K562 (cell line): ENCODE data around the gene COQ8A. TPM values are rescaled to one million over a fixed set of nuclear protein-coding genes. Genes with fewer than 3 reads are reported as not detected.

Experiments
- CBX2 ChIP-seq: fragments of 200-600 bp; sonication (generic); IDR thresholded peaks from one replicate; pipeline ENCODE4 v1.6.1; 2012; ENCODE audit warnings: mild to moderate bottlenecking, low read length, inconsistent platforms; ENCODE audit not compliant: insufficient read depth, poor library complexity, severe bottlenecking
- JUNB ChIP-seq: fragments of 450-650 bp; formaldehyde crosslinking; conservative IDR thresholded peaks from 2 replicates; pipeline ENCODE4 v1.4.0; 2020; ENCODE audit warnings: mild to moderate bottlenecking
- KDM1A ChIP-seq, 2 experiments: fragments of 450-650 bp; IDR thresholded peaks; 2 replicates each; pipeline ENCODE4 v1.6.1; 2016; ENCODE audit warnings: mild to moderate bottlenecking in 2 of 2
- MCM3 ChIP-seq: fragments of 450-650 bp; IDR thresholded peaks from 2 replicates; pipeline ENCODE4 v1.6.1; 2016
- MGA ChIP-seq: fragments of 450-650 bp; IDR thresholded peaks from 2 replicates; pipeline ENCODE4 v1.6.1; 2016; ENCODE audit warnings: mild to moderate bottlenecking, moderate library complexity
- PHB ChIP-seq: fragments of 250-450 bp; sonication (Bioruptor Pico); IDR thresholded peaks from 2 replicates; pipeline ENCODE4 v1.5.0; 2021
- RCOR1 ChIP-seq, 2 experiments: IDR thresholded peaks; 2 replicates each; pipeline ENCODE4 v1.6.1; 2012; ENCODE audit warnings: low read depth in 2 of 2, low read length in 2 of 2, borderline replicate concordance in 1 of 2, improper control_type of control experiment in 1 of 2
- RFX5 ChIP-seq: IDR thresholded peaks from 2 replicates; pipeline ENCODE4 v1.6.1; 2011; ENCODE audit warnings: low read depth, mild to moderate bottlenecking, improper control_type of control experiment, low read length
- SAP30 ChIP-seq: fragments of 200-600 bp; sonication (generic); IDR thresholded peaks from 2 replicates; pipeline ENCODE4 v1.6.1; 2012; ENCODE audit warnings: borderline replicate concordance, low read depth, mild to moderate bottlenecking, moderate library complexity, low read length, control low read depth, inconsistent platforms; ENCODE audit not compliant: insufficient read depth, poor library complexity, severe bottlenecking
- TAF1 ChIP-seq: IDR thresholded peaks from 2 replicates; pipeline ENCODE4 v1.6.1; 2011; ENCODE audit warnings: mild to moderate bottlenecking, low read length, moderate library complexity; ENCODE audit not compliant: insufficient read depth, control insufficient read depth, severe bottlenecking; ENCODE audit errors: extremely low read depth
- polyA plus RNA-seq, 8 experiments: library from polyadenylated mRNA; depleted of rRNA in 4 of 8; stranded (reverse) in 5 of 8; unstranded in 3 of 8; fragments of >200 nt; fragmentation: Nextera tagmentation in 2 of 8; fragmentation: Illumina TruSeq in 1 of 8; extraction: Ambion mirVana in 2 of 8; extraction: Trizol in 1 of 8; gene quantifications; 2 replicates each; pipeline versions ENCODE4 v1.2.1 to v1.2.3, GENCODE V29; 2011 to 2014; ENCODE audit warnings: inconsistent platforms in 1 of 8, missing spikeins in 1 of 8
- total RNA-seq, 7 experiments: library from RNA; depleted of rRNA in 6 of 7; stranded (reverse); fragments of >200 nt in 6 of 7; fragmentation: Illumina TruSeq in 2 of 7; extraction: Trizol in 2 of 7; gene quantifications; 2 replicates each; pipeline versions ENCODE4 v1.2.1 to v1.2.3, GENCODE V29; 2011 to 2021; ENCODE audit warnings: low replicate concordance in 1 of 7
- TF ChIP-seq, protein P1 (sequence below): conservative IDR thresholded peaks from 2 replicates; pipeline ENCODE4 v1.6.1; 2011; ENCODE audit warnings: low read depth, mild to moderate bottlenecking, low read length; ENCODE audit not compliant: control insufficient read depth

The COQ8A gene
- total and polyA plus RNA-seq, 9 of the 15 experiments (the other 6 are each of a cell fraction or from before 2014, with no cell fraction given), result 2.6 to 54.3 (median 32.4) TPM

DNA sequence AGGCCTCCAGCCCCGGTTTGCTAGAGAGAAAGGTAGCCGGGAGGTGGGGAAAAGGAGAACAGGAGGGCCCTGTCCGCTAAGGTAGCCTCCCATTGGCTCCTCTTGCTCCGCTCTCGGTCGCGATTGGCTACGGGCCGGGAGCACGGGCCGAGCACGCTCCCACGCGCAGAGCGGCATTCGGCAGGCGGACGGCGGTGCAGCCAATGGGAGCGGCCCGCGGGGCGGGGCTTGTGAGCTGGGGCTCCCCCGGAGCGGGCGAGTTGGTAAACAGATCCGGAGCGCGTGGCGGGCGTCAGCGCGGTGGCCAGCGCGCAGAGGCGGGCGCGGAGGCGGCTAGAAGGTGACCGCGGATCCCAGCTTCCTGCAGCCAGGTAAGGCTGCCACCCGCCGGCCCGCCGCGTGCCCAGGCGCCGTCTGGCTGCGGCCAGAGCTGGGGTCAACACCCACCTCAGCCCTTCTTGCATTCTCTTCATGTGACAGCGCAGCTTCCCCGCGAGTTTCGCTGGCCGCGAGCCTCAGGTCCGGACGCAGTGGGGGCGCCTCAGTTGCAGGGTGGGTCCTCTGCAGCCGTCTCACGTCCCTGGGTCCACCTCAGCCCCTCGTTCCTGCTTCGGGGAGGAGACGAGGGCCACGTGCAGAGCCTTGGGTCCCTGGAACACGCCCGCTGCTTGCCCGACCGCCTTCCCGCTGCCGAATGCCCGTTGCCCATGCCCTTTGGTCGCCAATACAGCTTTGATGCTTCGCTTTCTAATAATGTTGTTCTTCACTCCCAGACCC is at the start of gene COQ8A (continued):
- peak; percentile 93 for TF ChIP-seq MGA
- no peak for TF ChIP-seq TAF1
- peak; percentile 94 for TF ChIP-seq SAP30
- 0 out of 2 replicates have a peak, but pooled peaks have one; percentile 22 for TF ChIP-seq JUNB (CRISPR knock-in tag)
- TF ChIP-seq CBX2, result no peak
- no peak for TF ChIP-seq RFX5
- TF ChIP-seq PHB (CRISPR knock-in tag), result no peak
- no peak for TF ChIP-seq MCM3
- no peak for TF ChIP-seq KDM1A (IDR thresholded peaks at IDR 0.05)
- TF ChIP-seq, protein P1, sequence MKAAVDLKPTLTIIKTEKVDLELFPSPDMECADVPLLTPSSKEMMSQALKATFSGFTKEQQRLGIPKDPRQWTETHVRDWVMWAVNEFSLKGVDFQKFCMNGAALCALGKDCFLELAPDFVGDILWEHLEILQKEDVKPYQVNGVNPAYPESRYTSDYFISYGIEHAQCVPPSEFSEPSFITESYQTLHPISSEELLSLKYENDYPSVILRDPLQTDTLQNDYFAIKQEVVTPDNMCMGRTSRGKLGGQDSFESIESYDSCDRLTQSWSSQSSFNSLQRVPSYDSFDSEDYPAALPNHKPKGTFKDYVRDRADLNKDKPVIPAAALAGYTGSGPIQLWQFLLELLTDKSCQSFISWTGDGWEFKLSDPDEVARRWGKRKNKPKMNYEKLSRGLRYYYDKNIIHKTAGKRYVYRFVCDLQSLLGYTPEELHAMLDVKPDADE, result peak; percentile 74
- peak in 1 of 2 experiments; percentile 61; a peak in 2 of 4 replicates for TF ChIP-seq RCOR1 (IDR thresholded peaks at IDR 0.05; ENCODE audit: borderline replicate concordance in 1 of 2, low read depth in 2 of 2, low read length in 2 of 2)
